Stimulated activated CD4-positive, alpha-beta T cell treated with anti-CD3 and anti-CD28 coated beads, TNF-alpha, amount 100 ng/mL, for 4 hours (primary cell): ENCODE measurements around the gene YJEFN3.

Source experiments
- DNase-seq, 3 experiments: peaks; one replicate each; pipeline ENCODE4 v3.0.0-alpha.2; 2020; ENCODE audit warnings: low read depth in 3 of 3

The YJEFN3 gene, protein sequence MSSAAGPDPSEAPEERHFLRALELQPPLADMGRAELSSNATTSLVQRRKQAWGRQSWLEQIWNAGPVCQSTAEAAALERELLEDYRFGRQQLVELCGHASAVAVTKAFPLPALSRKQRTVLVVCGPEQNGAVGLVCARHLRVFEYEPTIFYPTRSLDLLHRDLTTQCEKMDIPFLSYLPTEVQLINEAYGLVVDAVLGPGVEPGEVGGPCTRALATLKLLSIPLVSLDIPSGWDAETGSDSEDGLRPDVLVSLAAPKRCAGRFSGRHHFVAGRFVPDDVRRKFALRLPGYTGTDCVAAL

DNA sequence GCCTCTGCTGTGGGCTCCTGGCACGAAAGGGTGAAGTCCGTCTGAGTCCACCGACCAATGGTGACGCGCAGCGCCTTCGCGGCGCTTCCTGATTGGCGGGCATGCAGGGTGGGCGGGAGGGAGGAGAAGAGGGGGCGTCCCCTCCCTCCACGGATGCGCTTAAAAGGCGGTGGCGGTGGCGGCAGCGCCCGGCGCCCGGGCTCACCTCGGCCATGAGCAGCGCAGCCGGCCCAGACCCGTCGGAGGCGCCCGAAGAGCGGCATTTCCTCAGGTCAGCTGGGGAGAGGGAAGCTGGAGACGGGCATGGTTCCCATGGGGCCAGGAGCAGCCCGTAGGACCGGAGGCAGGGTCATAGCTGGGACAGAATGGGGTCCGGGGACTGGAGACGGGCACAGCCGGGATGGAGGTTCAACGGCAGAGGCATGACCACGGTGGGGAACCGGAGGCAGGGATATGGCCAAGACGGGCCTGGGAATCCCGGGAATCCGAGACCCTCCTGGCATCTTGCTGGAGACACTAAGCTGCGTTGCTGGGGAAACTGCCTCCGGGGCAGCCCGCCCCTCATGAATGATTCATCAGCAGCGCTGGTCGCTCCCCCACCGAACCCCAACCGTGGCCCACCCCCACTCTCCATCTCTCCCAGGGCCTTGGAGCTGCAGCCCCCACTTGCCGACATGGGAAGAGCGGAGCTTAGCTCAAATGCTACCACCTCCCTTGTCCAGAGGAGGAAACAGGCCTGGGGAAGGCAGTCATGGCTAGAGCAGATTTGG, at the start of gene YJEFN3:
Gene YJEFN3, plus strand, starts transcription at position 191 of the 770 bp plus-strand sequence. Its CDS starts 22 bp downstream, at position 213.
- DNase-seq, result no peak

DNA sequence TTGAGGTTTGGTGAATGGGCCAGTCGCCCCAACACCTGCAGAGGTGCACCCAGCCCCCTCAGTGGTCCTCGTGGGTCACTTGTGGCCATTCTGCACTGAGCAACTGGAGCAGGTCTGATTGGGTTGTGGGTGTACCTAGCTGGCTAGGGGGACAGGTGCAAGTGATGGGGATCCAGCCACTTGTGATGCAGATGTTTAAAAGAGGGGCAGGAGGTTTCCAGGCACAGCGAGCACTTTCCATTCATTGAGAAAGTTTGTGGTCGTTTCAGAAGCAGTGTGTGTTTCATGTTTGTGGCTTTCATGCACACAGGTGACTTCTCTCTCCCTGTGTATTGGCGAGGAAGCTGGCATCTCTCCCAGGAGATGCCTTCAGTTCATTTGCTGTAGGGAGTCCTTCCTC, 48.0 kb upstream of the YJEFN3 start:
- no peak for DNase-seq

DNA sequence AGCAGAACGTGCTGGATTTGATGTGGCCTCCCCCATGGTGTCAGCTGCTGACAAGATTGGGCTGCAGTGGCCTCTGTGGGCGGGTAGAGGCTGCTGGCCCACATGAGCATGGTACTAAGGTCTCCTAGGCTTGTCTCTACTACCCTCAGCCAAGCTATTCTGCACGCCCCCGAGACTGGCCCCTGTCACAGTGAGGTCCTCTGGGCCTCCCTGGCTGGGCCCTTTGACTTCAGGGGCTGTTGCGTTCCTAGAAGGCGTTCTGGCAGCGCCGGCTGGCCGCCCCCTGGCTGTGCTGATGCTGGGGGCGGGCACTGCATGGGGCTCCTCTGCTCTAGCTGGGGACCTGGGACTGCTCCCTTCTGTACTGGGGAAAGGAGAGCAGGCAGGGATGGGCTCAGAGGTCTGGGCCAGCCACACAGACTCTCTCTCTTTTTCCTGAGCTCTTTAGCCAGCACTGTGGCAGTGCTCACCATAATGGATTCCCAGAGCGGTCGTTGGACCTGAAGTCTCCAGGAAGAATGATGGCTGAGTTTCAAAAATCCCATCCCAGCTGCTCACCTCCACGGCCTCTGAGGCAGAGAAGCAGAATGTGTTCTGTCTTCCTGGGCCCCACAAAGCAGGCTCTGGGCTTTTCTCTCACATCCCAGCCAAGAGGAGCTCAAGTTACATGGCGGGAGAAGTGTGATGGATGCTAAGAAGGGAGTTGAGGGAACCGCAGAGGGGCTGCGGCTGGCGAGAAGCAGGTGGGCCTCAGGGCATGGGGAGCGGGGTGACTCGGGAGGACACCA, 45.7 kb upstream of the YJEFN3 start:
- no peak for DNase-seq

- DNase-seq, result no peak
These were observed 43.3 kb upstream of the YJEFN3 start for GRCh38 chr19:19485161-19485997.

GRCh38 chr19:19485998-19486290, 42.8 kb upstream of the YJEFN3 start:
- DNase-seq, result no peak

- DNase-seq, result no peak
These were observed 42.2 kb upstream of the YJEFN3 start for GRCh38 chr19:19486343-19487076.

- DNase-seq, result no peak
These were observed 41.4 kb upstream of the YJEFN3 start for GRCh38 chr19:19487077-19487949.

DNA sequence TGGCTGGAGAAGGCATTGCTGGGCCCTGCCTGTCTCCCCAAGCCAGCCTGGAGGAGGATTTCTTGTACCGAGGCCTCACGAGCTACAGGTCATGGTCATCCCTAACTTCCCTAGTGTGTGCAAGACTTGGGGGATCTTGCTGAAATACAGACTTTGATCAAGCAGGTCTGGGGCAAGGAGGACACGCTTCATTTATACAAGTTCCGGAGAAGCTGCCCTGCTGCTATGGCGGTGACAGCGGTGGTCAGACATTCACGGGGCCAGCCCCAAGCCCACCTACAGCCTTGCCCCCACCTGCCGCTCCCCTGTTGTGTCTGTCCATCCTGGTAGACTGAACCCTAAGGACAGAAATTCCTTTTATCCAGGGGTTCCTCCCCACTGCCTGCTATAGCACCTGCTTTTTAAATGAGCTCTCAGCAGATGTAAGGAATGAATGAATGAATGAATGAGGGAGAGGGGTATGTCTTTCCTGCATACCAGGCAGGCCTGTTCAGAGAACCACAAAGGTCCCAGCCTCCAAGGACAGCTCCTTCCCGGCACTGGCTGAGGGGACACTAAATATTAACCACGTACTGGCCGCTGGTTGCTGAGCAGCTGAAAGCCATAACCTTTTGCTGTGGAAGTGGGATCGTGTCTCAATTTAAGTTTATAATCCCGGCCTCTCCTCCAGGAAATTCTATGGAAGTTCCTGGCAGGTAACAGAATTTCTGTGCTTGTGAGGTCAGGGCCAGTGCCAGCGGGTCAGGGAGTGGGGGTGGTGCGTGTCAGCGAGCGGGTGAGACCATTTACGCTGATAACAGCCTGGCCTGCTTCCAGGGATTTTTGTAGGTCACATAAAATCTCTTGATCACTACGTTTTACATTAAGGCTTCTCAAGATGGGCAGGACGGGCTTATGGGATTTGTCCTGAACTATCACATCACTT, 40.5 kb upstream of the YJEFN3 start:
- no peak for DNase-seq

GRCh38 chr19:19488875-19489690, 39.6 kb upstream of the YJEFN3 start:
- peak; percentile 51 to 72 (median 69) for DNase-seq

GRCh38 chr19:19489804-19490204, 38.9 kb upstream of the YJEFN3 start:
- no peak for DNase-seq

DNA sequence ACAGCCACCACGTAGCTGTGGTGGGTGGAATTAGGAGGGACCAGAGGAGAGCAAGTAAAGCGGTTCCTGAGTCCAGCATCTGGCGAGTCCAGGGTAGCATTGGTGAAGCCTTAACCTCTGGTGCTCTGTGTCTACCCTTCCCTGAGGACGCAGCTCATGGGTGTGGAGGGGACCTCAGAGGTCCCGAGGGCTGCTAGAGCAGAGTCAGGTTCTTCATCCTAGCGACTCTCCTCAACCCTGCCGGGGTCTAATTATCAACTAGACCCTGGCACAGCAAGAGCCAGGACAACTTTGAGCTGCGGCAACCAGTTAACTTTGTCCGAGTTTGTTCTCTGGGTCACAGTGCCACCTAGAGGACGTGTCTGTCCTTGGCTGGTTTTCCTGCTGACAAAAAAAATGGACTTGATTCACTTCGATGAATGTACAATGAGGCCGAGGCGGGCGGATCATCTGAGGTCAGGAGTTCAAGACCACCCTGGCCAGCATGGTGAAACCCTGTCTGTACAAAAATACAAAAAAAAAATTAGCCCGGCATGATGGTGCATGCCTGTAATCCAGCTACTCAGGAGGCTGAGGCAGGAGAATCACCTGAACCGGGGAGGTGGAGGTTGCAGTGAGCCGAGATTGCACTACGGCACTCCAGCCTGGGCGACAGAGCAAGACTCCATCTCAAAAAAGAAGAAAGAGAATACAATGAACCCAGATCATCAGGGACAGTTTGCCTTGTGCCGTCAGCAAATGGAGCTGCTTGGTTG, 38.3 kb upstream of the YJEFN3 start:
- DNase-seq, result peak; percentile 52 to 70 (median 60)

GRCh38 chr19:19491321-19492025, 37.2 kb upstream of the YJEFN3 start:
- DNase-seq, result no peak

- DNase-seq, result no peak
These were observed 36.6 kb upstream of the YJEFN3 start for GRCh38 chr19:19492026-19492610.

DNA sequence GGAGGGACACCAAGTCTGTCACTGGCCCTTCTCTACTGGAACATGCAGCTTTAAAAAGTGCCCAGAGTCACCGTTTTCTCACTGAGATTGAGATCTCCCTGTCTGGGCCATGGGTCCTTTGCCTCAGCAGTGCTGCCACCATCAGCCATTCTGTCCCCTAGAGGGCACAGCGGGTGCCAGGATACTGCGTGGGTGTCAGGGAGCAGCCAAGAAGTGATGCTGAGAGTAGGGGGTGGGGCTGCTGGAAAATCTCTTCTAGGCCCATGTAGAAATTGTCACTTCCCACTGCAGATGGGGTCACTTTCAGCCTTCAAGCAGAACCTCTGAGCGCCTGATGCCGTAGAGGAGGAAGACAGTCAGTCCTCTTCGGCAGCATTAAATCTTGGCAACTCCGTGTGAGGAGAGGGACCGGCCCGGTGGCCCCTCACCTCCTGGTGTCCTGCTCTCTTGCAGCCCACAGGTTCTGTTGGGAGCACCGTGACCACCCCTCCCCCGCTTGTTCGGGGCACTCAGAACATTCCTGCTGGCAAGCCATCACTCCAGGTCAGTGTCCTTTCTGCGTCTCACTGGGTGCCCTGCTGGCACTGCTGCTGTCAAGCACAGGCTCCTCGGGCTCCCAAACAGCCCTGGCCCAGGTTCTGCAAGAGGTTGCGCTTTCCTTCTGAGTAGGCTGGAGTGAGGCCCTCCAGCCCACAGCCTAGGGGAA, 34.7 kb upstream of the YJEFN3 start:
- no peak for DNase-seq
